ENCODE data around the gene ADGRV1.
"Not testable (repeated sequence)": the region's sequence is repeated elsewhere in the genome, so short reads cannot be mapped to it uniquely, and the experiment has no call there.

- TF ChIP-seq POLR2AphosphoS5 (IDR thresholded peaks at IDR 0.05; ENCODE audit: borderline replicate concordance, low read depth, low read length); EZH2 (IDR thresholded peaks at IDR 0.05): not testable (repeated sequence)
These were observed 289.0 kb downstream of the ADGRV1 start for GRCh38 chr5:90847606-90848005.

Data from SK-N-MC (cell line).